ENCODE results near the gene RINT1.

RINT1 gene

GRCh38 chr7:105530546-105530945 is 1.5 kb upstream of the RINT1 start:
- no peak for DNase-seq (ENCODE audit: low read depth in 2 of 3, low spot score in 2 of 3)

GRCh38 chr7:105532709-105533460 is 884 bp downstream of the RINT1 start:
- no peak for DNase-seq (ENCODE audit: low read depth in 2 of 3, low spot score in 2 of 3)

GRCh38 chr7:105538339-105538738 is 6.3 kb downstream of the RINT1 start:
- DNase-seq (ENCODE audit: low read depth in 2 of 3, low spot score in 2 of 3) = no peak

GRCh38 chr7:105559926-105560325 is 27.9 kb downstream of the RINT1 start:
- DNase-seq (ENCODE audit: low read depth in 2 of 3, low spot score in 2 of 3) = no peak

GRCh38 chr7:105565190-105565589 is 33.2 kb downstream of the RINT1 start:
- DNase-seq (ENCODE audit: low read depth in 2 of 3, low spot score in 2 of 3) = no peak

GRCh38 chr7:105567024-105567423 is 35.0 kb downstream of the RINT1 start:
- DNase-seq (ENCODE audit: low read depth in 2 of 3, low spot score in 2 of 3) = no peak

- no peak for DNase-seq (ENCODE audit: low read depth in 2 of 3, low spot score in 2 of 3)
Measured at GRCh38 chr7:105567821-105568220, 35.8 kb downstream of the RINT1 start.

GRCh38 chr7:105571891-105572290 is 39.9 kb downstream of the RINT1 start:
- DNase-seq (ENCODE audit: low read depth in 2 of 3, low spot score in 2 of 3) = no peak

- no peak for DNase-seq (ENCODE audit: low read depth in 2 of 3, low spot score in 2 of 3)
Measured at GRCh38 chr7:105577251-105577650, 45.2 kb downstream of the RINT1 start.

GRCh38 chr7:105578496-105578895 is 46.5 kb downstream of the RINT1 start:
- DNase-seq (ENCODE audit: low read depth in 2 of 3, low spot score in 2 of 3) = no peak

GRCh38 chr7:105580022-105580740 is 48.2 kb downstream of the RINT1 start:
- DNase-seq (ENCODE audit: low read depth in 2 of 3, low spot score in 2 of 3) = no peak

GRCh38 chr7:105581066-105581811 is 49.2 kb downstream of the RINT1 start, which contains the start of gene EFCAB10:
TSS of gene EFCAB10 (minus strand) at chr7:105581493. CDS start at chr7:105581463, 30 bp downstream.
- DNase-seq (ENCODE audit: low read depth in 2 of 3, low spot score in 2 of 3) = peak; percentile 21 to 32 (median 25)

GRCh38 chr7:105583061-105583460 is 51.1 kb downstream of the RINT1 start:
- no peak for DNase-seq (ENCODE audit: low read depth in 2 of 3, low spot score in 2 of 3)

- DNase-seq (ENCODE audit: low read depth in 2 of 3, low spot score in 2 of 3) = no peak
Measured at GRCh38 chr7:105584165-105584564, 52.2 kb downstream of the RINT1 start.

GRCh38 chr7:105585850-105586500 is 54.0 kb downstream of the RINT1 start:
- DNase-seq (ENCODE audit: low read depth in 2 of 3, low spot score in 2 of 3) = no peak

- no peak for DNase-seq (ENCODE audit: low read depth in 2 of 3, low spot score in 2 of 3)
Measured at GRCh38 chr7:105587909-105588635, 56.1 kb downstream of the RINT1 start.

GRCh38 chr7:105589356-105590077 is 57.5 kb downstream of the RINT1 start:
- peak in 2 of 3 experiments; percentile 13 to 17 for DNase-seq (ENCODE audit: low read depth in 2 of 3, low spot score in 2 of 3)

- no peak for DNase-seq (ENCODE audit: low read depth in 2 of 3, low spot score in 2 of 3)
Measured at GRCh38 chr7:105590793-105591192, 58.8 kb downstream of the RINT1 start.

GRCh38 chr7:105591522-105591921 is 59.5 kb downstream of the RINT1 start:
- DNase-seq (ENCODE audit: low read depth in 2 of 3, low spot score in 2 of 3) = no peak

GRCh38 chr7:105594034-105594433 is 62.0 kb downstream of the RINT1 start:
- DNase-seq (ENCODE audit: low read depth in 2 of 3, low spot score in 2 of 3) = no peak

Data from activated CD8-positive, alpha-beta memory T cell treated with anti-CD3 and anti-CD28 coated beads for 48 hours (primary cell).